ENCODE measurements around the gene MADCAM1.
A peak's percentile ranks its signal among the peaks of the same experiment; 100 is the strongest.

- peak; percentile 82 to 90 (median 86) for TF ChIP-seq CTCF (IDR thresholded peaks at IDR 0.05)
- no peak for TF ChIP-seq POLR2A (IDR thresholded peaks at IDR 0.05)
- TF ChIP-seq EP300 (IDR thresholded peaks at IDR 0.05), result no peak
- TF ChIP-seq POLR2AphosphoS5 (IDR thresholded peaks at IDR 0.05), result no peak
Observed at GRCh38 chr19:510606-511100, 14.4 kb downstream of the MADCAM1 start.
